GM19455 (cell line): ENCODE data around the gene ARHGAP20.

Source experiments
- ATAC-seq: cut with Tn5 transposase; IDR thresholded peaks from one replicate; pipeline ENCODE4 v1.9.1; 2021; ENCODE audit not compliant: unreplicated experiment

Gene ARHGAP20

GRCh38 chr11:110720431-110721275, 8.4 kb upstream of the ARHGAP20 start:
- no peak for ATAC-seq

DNA sequence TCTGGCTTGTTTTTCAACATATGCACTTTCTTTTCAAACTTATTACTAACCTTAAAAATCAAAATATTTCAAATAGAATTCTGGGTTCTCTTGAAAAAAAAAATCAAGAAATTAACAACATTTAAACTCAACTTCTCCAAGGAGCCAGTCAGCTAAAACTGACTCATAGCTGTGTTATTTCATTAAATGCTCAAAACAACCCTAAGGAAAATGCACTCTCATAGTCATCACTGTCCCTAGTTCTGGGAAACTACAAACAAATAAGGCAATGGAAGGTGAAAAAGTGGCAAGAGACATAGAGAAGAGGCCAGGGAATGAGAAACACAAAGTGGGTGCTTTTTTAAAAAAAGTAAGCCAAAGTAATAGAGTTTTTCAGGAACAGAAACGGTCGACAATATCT, 4.1 kb upstream of the ARHGAP20 start:
- ATAC-seq, result no peak

DNA sequence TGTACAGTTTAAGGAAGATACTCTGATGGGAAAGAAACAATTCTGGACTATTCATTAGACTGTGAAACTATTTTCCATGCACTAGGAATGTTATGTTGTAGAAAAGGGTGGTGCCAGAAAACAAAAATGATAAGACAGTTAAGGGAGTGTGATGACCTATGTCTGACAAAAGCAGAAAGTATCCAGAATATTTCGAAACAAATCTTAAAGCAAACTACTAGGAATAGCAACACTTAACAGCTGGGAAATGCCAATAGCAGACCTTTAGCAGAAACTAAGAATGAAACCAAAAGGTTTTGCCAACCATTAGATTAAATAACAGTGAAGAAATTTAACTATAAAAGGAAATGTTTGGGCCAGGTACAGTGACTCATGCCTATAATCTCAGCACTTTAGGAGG, 3.3 kb upstream of the ARHGAP20 start:
- ATAC-seq, result no peak

- ATAC-seq, result no peak
Observed at GRCh38 chr11:110713449-110713776, 1.2 kb upstream of the ARHGAP20 start.

DNA sequence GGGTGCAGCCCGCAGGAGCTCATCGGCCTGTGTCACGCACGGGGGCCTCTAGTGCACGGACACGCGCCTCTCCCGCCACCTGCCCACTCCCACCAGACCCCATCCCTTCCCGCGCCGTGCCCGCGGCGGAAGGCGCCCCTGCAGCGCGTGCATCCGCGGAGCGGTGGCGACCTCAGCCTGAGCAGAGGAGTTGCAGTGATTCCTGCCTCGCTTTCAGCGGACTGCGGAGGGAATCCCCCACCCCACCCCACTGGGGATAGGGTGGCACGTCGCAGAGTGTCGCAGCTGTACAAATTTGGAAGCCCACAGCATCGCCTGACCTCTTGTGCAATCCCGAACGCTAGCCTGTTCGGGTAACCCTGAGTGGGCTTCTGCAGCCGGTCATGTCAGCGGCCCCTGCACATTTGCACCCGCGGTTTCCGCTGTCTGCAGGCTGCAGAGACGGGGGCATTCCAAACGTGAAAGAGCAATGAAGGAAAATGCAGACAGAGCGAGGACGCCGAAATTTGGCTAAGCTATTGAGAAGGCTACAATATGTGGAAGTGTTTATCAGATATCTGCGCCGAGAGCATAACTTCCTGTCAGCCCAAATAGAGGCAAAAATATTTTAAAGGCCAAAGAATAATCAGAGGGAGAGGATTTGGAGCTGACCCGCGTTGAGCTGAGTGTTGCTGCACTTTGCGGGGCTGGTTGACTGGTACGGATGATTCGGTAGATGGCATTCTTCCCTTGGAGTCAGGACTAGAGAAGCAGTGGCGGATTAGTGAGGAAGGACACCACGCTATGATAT, 617 bp upstream of the ARHGAP20 start:
- ATAC-seq, result peak; percentile 13

DNA sequence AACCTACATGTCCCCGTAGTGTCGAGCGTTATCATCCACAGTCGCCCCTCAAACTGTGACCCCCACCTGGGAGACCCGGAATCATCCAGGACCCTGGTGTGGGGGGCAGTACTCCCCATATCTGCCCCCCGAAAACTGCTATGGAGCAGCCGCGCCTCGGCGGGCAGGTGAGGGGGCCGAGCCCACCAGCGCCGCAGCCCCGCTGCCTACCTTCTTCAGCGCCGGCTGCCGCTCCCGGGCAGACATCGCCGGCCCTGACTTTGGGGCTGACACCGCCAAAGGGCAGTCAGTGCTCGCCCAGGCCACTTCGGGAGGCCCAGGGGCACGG, 825 bp downstream of the ARHGAP20 start:
- no peak for ATAC-seq

GRCh38 chr11:110710628-110711381, 1.4 kb downstream of the ARHGAP20 start:
- ATAC-seq, result no peak

- ATAC-seq, result no peak
Observed at GRCh38 chr11:110704210-110704864, 7.9 kb downstream of the ARHGAP20 start.

- ATAC-seq, result no peak
Observed at GRCh38 chr11:110691926-110692325, 20.3 kb downstream of the ARHGAP20 start.

GRCh38 chr11:110689306-110689705, 22.9 kb downstream of the ARHGAP20 start:
- ATAC-seq, result no peak

- ATAC-seq, result no peak
Observed at GRCh38 chr11:110679323-110679975, 32.8 kb downstream of the ARHGAP20 start.

DNA sequence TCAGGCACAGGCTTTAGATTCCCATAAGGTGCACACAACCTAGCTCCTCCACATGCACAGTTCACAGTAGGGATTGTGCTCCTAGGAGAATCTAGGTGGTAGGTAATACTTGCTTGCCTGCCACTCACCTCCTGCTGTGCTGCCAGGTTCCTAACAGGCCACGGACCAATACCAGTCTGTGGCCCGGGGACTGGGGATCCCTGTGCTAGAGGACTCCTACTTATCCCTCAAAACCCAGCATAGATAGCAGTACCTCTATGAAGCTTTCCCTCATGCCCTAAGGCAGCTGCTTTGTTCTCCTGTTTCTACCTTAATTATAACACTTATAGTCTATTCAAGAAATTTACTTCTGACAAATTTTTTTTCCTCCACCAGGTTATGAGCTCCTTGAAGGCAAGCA, 36.7 kb downstream of the ARHGAP20 start:
- ATAC-seq, result no peak

DNA sequence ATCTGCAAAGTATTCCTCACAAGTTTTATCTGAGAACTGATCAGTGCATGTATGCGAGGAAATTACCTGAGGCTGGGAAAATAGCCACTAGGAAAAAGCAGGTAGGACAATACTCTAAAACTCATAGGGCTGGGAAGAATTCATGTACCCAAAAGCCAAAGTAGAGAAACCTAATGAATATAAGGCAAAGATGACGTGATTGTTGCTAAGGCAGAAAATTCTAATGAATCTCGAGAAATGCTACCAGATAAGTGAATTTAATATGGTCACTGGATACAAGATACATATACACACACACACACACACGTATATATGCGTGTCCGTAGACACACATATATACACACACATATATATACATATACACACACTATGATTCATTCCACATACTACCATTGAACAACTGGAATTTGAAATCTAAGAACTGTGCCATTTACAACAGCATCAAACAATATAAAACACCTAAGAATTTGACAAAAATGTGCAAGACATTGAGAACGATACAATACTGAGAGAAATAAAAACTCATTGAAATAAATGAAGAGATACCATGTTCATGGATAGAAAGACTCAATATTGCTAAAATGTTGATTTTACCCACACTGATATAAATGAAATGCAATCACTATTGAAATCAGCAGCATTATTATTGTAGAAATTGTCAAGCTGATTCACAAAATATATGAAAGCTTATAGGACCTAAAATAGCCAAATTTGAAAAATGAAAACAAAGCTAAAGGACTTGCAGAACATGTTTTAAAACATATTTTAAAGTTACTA, 46.4 kb downstream of the ARHGAP20 start:
- ATAC-seq, result no peak

- no peak for ATAC-seq
Observed at GRCh38 chr11:110655967-110656366, 56.3 kb downstream of the ARHGAP20 start.

- ATAC-seq, result no peak
Observed at GRCh38 chr11:110654456-110654855, 57.8 kb downstream of the ARHGAP20 start.

GRCh38 chr11:110645253-110645652, 67.0 kb downstream of the ARHGAP20 start:
- no peak for ATAC-seq

GRCh38 chr11:110634370-110634769, 77.9 kb downstream of the ARHGAP20 start:
- no peak for ATAC-seq

DNA sequence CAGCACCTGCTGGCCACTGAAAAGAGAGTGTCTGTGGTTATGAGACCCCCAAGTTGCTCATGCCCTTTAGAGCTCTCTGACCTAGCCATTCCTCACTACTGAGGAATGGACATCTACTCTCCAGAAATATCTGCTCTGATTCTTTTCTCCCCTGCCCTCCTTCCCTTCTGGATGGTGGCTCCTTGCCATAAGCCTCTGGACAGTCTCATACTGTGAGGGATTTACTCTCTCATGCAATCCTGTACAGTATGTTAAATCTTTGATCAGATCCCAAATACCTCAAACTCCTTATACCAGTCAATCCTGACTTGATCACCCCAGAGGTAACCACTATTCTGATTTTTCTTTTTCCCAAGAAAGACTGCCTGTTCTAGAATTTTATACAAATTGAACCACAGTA, 80.7 kb downstream of the ARHGAP20 start:
- no peak for ATAC-seq

- no peak for ATAC-seq
Observed at GRCh38 chr11:110629594-110629993, 82.6 kb downstream of the ARHGAP20 start.

DNA sequence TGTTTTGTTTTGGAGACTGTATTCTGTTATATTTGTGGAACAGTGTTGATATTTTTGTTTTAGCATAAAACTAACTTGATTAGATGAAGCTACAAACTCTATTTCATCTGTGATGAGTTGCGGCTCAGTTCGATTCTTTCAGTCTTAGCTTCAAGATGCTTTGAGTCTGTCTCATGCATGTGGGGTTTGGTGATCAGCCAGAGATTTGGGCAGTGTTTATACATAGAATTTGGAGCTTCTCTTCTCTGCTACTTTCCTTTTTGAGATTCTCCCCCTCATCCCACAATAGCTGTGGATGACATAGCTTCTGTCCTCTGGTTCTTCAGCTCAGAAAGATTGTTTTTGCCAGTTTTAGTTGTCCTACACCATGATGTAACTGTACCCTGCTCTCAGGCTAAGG, 90.4 kb downstream of the ARHGAP20 start:
- ATAC-seq, result no peak
